Testis (tissue), 2 donors: ENCODE results near the gene EPHA6.

Source experiments
- POLR2A ChIP-seq: fragments of 450-650 bp; IDR thresholded peaks from one replicate; pipeline ENCODE4 v1.6.1; 2017; ENCODE audit warnings: antibody characterized with exemption, mild to moderate bottlenecking, moderate library complexity
- TF ChIP-seq, protein P1 (sequence below), 3 experiments: fragments of 450-650 bp in 2 of 3; fragments of 200-600 bp in 1 of 3; sonication (generic) in 1 of 3; IDR thresholded peaks; one replicate each; pipeline ENCODE4 v1.5.1; 2016 to 2019; ENCODE audit warnings: antibody characterized with exemption in 3 of 3, mild to moderate bottlenecking in 2 of 3, moderate library complexity in 1 of 3

- TF ChIP-seq, protein P1, sequence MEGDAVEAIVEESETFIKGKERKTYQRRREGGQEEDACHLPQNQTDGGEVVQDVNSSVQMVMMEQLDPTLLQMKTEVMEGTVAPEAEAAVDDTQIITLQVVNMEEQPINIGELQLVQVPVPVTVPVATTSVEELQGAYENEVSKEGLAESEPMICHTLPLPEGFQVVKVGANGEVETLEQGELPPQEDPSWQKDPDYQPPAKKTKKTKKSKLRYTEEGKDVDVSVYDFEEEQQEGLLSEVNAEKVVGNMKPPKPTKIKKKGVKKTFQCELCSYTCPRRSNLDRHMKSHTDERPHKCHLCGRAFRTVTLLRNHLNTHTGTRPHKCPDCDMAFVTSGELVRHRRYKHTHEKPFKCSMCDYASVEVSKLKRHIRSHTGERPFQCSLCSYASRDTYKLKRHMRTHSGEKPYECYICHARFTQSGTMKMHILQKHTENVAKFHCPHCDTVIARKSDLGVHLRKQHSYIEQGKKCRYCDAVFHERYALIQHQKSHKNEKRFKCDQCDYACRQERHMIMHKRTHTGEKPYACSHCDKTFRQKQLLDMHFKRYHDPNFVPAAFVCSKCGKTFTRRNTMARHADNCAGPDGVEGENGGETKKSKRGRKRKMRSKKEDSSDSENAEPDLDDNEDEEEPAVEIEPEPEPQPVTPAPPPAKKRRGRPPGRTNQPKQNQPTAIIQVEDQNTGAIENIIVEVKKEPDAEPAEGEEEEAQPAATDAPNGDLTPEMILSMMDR (IDR thresholded peaks at IDR 0.05) = no peak
- no peak for TF ChIP-seq POLR2A
Measured at GRCh38 chr3:96831175-96831574, 16.8 kb downstream of the EPHA6 start.
